Uterus (tissue), 4 donors: ENCODE measurements around the gene DNASE1. TPM values are rescaled to one million over a fixed set of nuclear protein-coding genes. Genes with fewer than 3 reads are reported as not detected.

Experiments
- DNase-seq, 2 donors: peaks; one replicate each; pipeline ENCODE4 v3.0.0-alpha.2; 2019 to 2020
- H3K27ac ChIP-seq, 2 donors: fragments of 200-600 bp; sonication (generic); 1 replicate in 1 of 2; 2 replicates in 1 of 2; pipeline ENCODE4 v1.5.1; 2016 to 2018
- H3K27me3 ChIP-seq, 2 donors: fragments of 200-600 bp; sonication (generic); one replicate each; pipeline ENCODE4 v1.5.1; 2018 to 2019; ENCODE audit warnings: control low read depth in 1 of 2
- H3K36me3 ChIP-seq, 2 donors: fragments of 200-600 bp; sonication (generic); one replicate each; pipeline ENCODE4 v1.5.1; 2019; ENCODE audit warnings: control low read depth in 1 of 2
- H3K4me1 ChIP-seq, 2 donors: fragments of 200-600 bp; sonication (generic); one replicate each; pipeline ENCODE4 v1.5.1; 2018 to 2019; ENCODE audit warnings: control low read depth in 1 of 2
- H3K4me3 ChIP-seq, 2 donors: fragments of 200-600 bp; sonication (generic); 1 replicate in 1 of 2; 2 replicates in 1 of 2; pipeline ENCODE4 v1.5.1; 2018 to 2019; ENCODE audit warnings: mild to moderate bottlenecking in 1 of 2
- H3K9me3 ChIP-seq, 2 donors: fragments of 200-600 bp; sonication (generic); one replicate each; pipeline ENCODE4 v1.5.1; 2019; ENCODE audit warnings: control low read depth in 1 of 2
- CTCF ChIP-seq, 4 experiments: fragments of 200-600 bp in 2 of 4; fragments of 450-650 bp in 2 of 4; sonication (generic) in 2 of 4; IDR thresholded peaks; one replicate each; pipeline ENCODE4 v1.5.1; 2016 to 2019; ENCODE audit warnings: antibody characterized with exemption in 4 of 4, mild to moderate bottlenecking in 2 of 4, moderate library complexity in 1 of 4
- POLR2A ChIP-seq, 2 donors: fragments of 450-650 bp; IDR thresholded peaks; one replicate each; pipeline ENCODE4 v1.6.1; 2016; ENCODE audit warnings: antibody characterized with exemption in 2 of 2, mild to moderate bottlenecking in 1 of 2, moderate library complexity in 1 of 2
- intact Hi-C: fragments of 100-400 bp; cut with DNase I; formaldehyde crosslinking; loops from one replicate; pipeline ENCODE4 v1.15.1; 2023; ENCODE audit warnings: low total_unique reads
- total RNA-seq, 4 donors: library from RNA; depleted of rRNA in 3 of 4; stranded (reverse); fragments of >200 nt in 3 of 4; gene quantifications; one replicate each; pipeline versions ENCODE4 v1.1.0 to v1.2.4, GENCODE V29; 2014 to 2023
- donor health status: DM: yes; HTN: yes; CAD: no.

DNASE1 gene
- total RNA-seq, 4 donors from 2014 or later, result 3.2 to 34.3 (median 13.8) TPM

GRCh38 chr16:3642397-3643094 is 11.9 kb upstream of the DNASE1 start:
- H3K4me1 ChIP-seq, result no peaks in the 10 kb centered on the region
- no peaks in the 10 kb centered on the region for H3K36me3 ChIP-seq
- no peaks in the 10 kb centered on the region for H3K9me3 ChIP-seq
- no peak overlapping the region for H3K27ac ChIP-seq
- no peaks in the 10 kb centered on the region for H3K27me3 ChIP-seq
- intact Hi-C loops, result no loop called here
- H3K4me3 ChIP-seq, result no peak overlapping the region
- no peak for DNase-seq
- TF ChIP-seq CTCF (IDR thresholded peaks at IDR 0.05) (no peak), POLR2A (IDR thresholded peaks at IDR 0.05) (no peak)

- Histone ChIP-seq H3K27ac (no peak overlapping the region), H3K4me3 (no peak overlapping the region), H3K27me3 (no peaks in the 10 kb centered on the region), H3K4me1 (no peaks in the 10 kb centered on the region), H3K36me3 (no peaks in the 10 kb centered on the region), H3K9me3 (no peaks in the 10 kb centered on the region)
- TF ChIP-seq CTCF (IDR thresholded peaks at IDR 0.05) (no peak), POLR2A (IDR thresholded peaks at IDR 0.05) (no peak)
- DNase-seq, result no peak
- intact Hi-C loops, result no loop called here
Measured at GRCh38 chr16:3643095-3643730, 11.3 kb upstream of the DNASE1 start.

GRCh38 chr16:3645108-3645503 is 9.4 kb upstream of the DNASE1 start:
- Histone ChIP-seq H3K36me3 (no peaks in the 10 kb centered on the region), H3K27ac (no peak overlapping the region), H3K9me3 (no peaks in the 10 kb centered on the region), H3K4me3 (no peak overlapping the region), H3K27me3 (no peaks in the 10 kb centered on the region), H3K4me1 (no peaks in the 10 kb centered on the region)
- DNase-seq, result no peak
- intact Hi-C loops, result no loop called here
- no peak for TF ChIP-seq POLR2A (IDR thresholded peaks at IDR 0.05)
- no peak for TF ChIP-seq CTCF (IDR thresholded peaks at IDR 0.05)

- intact Hi-C loops, result no loop called here
- H3K27me3 ChIP-seq, result no peaks in the 10 kb centered on the region
- no peak for DNase-seq
Measured at GRCh38 chr16:3645504-3646347, 8.8 kb upstream of the DNASE1 start.

More at GRCh38 chr16:3645504-3646347, 8.8 kb upstream of the DNASE1 start:
- H3K4me1 ChIP-seq, result no peaks in the 10 kb centered on the region
- no peaks in the 10 kb centered on the region for H3K9me3 ChIP-seq
- no peaks in the 10 kb centered on the region for H3K36me3 ChIP-seq
- H3K4me3 ChIP-seq, result no peak overlapping the region
- no peak overlapping the region for H3K27ac ChIP-seq
- TF ChIP-seq POLR2A (IDR thresholded peaks at IDR 0.05), result no peak
- no peak for TF ChIP-seq CTCF (IDR thresholded peaks at IDR 0.05)
